PC-9 (cell line): ENCODE results near the gene TPH1. TPM values are rescaled to one million over a fixed set of nuclear protein-coding genes. Genes with fewer than 3 reads are reported as not detected.

Experiments
- BruUV-seq: library from RNA; stranded (reverse); fragments of 400-500 nt; replicated peaks from 2 replicates; lab custom pipeline; 2021; lab: Mats Ljungman, UMichigan
- CTCF ChIA-PET: fragments of 300-600 bp; sonication (Branson Sonifier 250); formaldehyde crosslinking; loops from one replicate; lab custom pipeline; 2022; ENCODE audit warnings: antibody characterized with exemption; lab: Charles Lee
- POLR2A ChIA-PET: fragments of 300-600 bp; sonication (Branson Sonifier 250); formaldehyde crosslinking; loops from one replicate; lab custom pipeline; 2022; ENCODE audit warnings: antibody characterized with exemption; ENCODE audit not compliant: unreplicated experiment; lab: Charles Lee
- DNase-seq, 2 experiments: peaks; one replicate each; pipeline versions ENCODE4 v3.0.0 to v3.0.0-alpha.2; 2015 to 2022; ENCODE audit warnings: mixed read lengths in 1 of 2
- H2AFZ ChIP-seq: fragments of 200-600 bp; sonication (generic); 2 replicates; pipeline ENCODE4 v1.8.1; 2017; ENCODE audit warnings: antibody characterized with exemption
- H3F3A ChIP-seq: fragments of 200-600 bp; sonication (generic); 2 replicates; pipeline ENCODE4 v1.8.1; 2017; ENCODE audit warnings: antibody characterized with exemption, mild to moderate bottlenecking, low read depth; ENCODE audit not compliant: insufficient read depth
- H3K27ac ChIP-seq: fragments of 200-600 bp; sonication (generic); 2 replicates; pipeline ENCODE4 v1.6.1; 2016; ENCODE audit warnings: mixed run types
- H3K27me3 ChIP-seq: fragments of 200-600 bp; sonication (generic); 2 replicates; pipeline ENCODE4 v1.6.1; 2016; ENCODE audit warnings: low read depth, mixed run types; ENCODE audit not compliant: insufficient read depth
- H3K36me3 ChIP-seq: fragments of 200-600 bp; sonication (generic); 2 replicates; pipeline ENCODE4 v1.6.1; 2016; ENCODE audit warnings: low read depth, mixed run types
- H3K4me1 ChIP-seq: fragments of 200-600 bp; sonication (generic); replicated peaks from 2 replicates; pipeline ENCODE4 v1.6.1; 2016; ENCODE audit warnings: mixed run types; ENCODE audit not compliant: insufficient read depth
- H3K4me2 ChIP-seq: fragments of 200-600 bp; sonication (generic); 2 replicates; pipeline ENCODE4 v1.6.1; 2017; ENCODE audit warnings: mixed run types
- H3K4me3 ChIP-seq: fragments of 200-600 bp; sonication (generic); 2 replicates; pipeline ENCODE4 v1.6.1; 2016; ENCODE audit warnings: mixed run types
- H3K79me2 ChIP-seq: fragments of 200-600 bp; sonication (generic); 2 replicates; pipeline ENCODE4 v1.6.1; 2017; ENCODE audit warnings: low read depth, mixed run types
- H3K9me2 ChIP-seq: fragments of 200-600 bp; sonication (generic); 2 replicates; pipeline ENCODE4 v1.8.1; 2017; ENCODE audit warnings: mild to moderate bottlenecking; ENCODE audit not compliant: insufficient read depth
- H3K9me3 ChIP-seq: fragments of 200-600 bp; sonication (generic); 2 replicates; pipeline ENCODE4 v1.8.1; 2016; ENCODE audit warnings: low read depth; ENCODE audit not compliant: insufficient read depth
- H4K20me1 ChIP-seq: fragments of 200-600 bp; sonication (generic); 2 replicates; pipeline ENCODE4 v1.8.1; 2017; ENCODE audit not compliant: insufficient read depth
- EZH2 ChIP-seq: fragments of 200-600 bp; sonication (generic); IDR thresholded peaks from 2 replicates; pipeline ENCODE4 v1.8.0; 2017; ENCODE audit warnings: antibody characterized with exemption, low read depth
- intact Hi-C: fragments of 100-400 bp; cut with micrococcal nuclease; formaldehyde crosslinking; loops from one replicate; pipeline ENCODE4 v1.10.0; 2022; ENCODE audit not compliant: unreplicated experiment
- total RNA-seq: library from RNA; stranded (reverse); gene quantifications from 2 replicates; pipeline ENCODE4 v1.2.3, GENCODE V29; 2021
- TF ChIP-seq, protein P1 (sequence below): fragments of 200-600 bp; sonication (generic); conservative IDR thresholded peaks from 2 replicates; pipeline ENCODE4 v1.6.1; 2017; ENCODE audit warnings: mixed run types, antibody characterized with exemption, mild to moderate bottlenecking, moderate library complexity

The TPH1 gene
- total RNA-seq, 1 experiment from 2014 or later: not detected

DNA sequence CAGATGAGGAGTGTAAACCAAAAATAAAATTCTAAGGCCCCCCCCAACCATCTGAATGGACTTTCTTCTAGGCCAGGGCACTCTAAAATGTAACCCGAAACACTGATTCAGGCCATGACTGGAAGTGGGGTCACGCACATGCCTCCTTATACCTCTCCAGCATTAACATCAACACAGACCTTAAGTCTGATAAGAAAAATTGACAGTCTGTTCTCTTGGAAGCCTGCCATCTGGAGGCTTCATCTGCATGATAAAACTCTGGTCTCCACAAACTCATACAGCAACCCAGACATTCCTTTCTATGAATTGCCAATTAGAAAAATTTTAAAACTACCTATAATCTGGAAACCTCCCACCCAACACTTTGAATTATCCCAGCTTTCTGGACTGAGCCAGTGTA, 29.3 kb downstream of the TPH1 start:
- BruUV-seq: no TSS peak
- no peak for TF ChIP-seq EZH2
- TF ChIP-seq, protein P1, sequence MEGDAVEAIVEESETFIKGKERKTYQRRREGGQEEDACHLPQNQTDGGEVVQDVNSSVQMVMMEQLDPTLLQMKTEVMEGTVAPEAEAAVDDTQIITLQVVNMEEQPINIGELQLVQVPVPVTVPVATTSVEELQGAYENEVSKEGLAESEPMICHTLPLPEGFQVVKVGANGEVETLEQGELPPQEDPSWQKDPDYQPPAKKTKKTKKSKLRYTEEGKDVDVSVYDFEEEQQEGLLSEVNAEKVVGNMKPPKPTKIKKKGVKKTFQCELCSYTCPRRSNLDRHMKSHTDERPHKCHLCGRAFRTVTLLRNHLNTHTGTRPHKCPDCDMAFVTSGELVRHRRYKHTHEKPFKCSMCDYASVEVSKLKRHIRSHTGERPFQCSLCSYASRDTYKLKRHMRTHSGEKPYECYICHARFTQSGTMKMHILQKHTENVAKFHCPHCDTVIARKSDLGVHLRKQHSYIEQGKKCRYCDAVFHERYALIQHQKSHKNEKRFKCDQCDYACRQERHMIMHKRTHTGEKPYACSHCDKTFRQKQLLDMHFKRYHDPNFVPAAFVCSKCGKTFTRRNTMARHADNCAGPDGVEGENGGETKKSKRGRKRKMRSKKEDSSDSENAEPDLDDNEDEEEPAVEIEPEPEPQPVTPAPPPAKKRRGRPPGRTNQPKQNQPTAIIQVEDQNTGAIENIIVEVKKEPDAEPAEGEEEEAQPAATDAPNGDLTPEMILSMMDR: no peak
- DNase-seq: no peak
- no peaks in the 10 kb centered on the region for H3K36me3 ChIP-seq
- H3K4me1 ChIP-seq: peaks cover 3% of the 10 kb centered on the region
- peaks cover 6% of the 10 kb centered on the region; the same call in 1 of the 2 replicates for H3K79me2 ChIP-seq
- H4K20me1 ChIP-seq: no peaks in the 10 kb centered on the region
- no peaks in the 10 kb centered on the region for H3K27me3 ChIP-seq
- CTCF ChIA-PET: no interaction called here
- H3K9me2 ChIP-seq: no peaks in the 10 kb centered on the region
- no peak overlapping the region for H3K27ac ChIP-seq
- H3K4me2 ChIP-seq: no peak overlapping the region
- H3K4me3 ChIP-seq: no peak overlapping the region
- no peaks in the 10 kb centered on the region for H3K9me3 ChIP-seq
- H3F3A ChIP-seq: no peaks in the 10 kb centered on the region
- POLR2A ChIA-PET: no interaction called here
- intact Hi-C loops: no loop called here
- H2AFZ ChIP-seq: no peak overlapping the region

DNA sequence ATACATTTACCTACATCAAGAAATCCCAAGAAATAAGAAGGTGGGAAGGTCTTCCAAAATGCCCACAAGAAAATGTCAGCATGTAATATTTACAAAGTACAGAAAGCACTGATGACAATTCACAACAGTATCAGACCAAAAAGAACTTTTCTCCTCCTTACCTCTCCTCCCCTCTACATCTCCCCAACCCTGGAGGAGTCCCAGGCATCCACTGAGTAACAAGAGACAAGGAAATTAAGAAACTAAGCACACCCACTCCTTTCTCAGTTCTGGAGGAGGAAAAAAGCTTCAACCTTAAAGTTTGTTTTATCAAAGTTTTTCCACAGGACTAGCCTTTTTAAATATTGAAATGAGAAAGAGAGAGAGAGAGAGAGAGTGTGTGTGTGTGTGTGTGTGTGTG, 31.2 kb downstream of the TPH1 start:
- Histone ChIP-seq H3K79me2 (peaks cover 11% of the 10 kb centered on the region; the same call in 1 of the 2 replicates), H2AFZ (no peak overlapping the region), H3K9me2 (no peaks in the 10 kb centered on the region), H3K27me3 (no peaks in the 10 kb centered on the region), H3F3A (peaks cover 3% of the 10 kb centered on the region; the same call in 1 of the 2 replicates), H3K9me3 (no peaks in the 10 kb centered on the region), H3K36me3 (no peaks in the 10 kb centered on the region), H3K4me3 (no peak overlapping the region), H4K20me1 (no peaks in the 10 kb centered on the region), H3K27ac (no peak overlapping the region), H3K4me1 (peaks cover 5% of the 10 kb centered on the region), H3K4me2 (no peak overlapping the region)
- CTCF ChIA-PET: interaction anchor here (0.6 kb wide), 2 partner anchors 619 to 824 kb away, joined by 3 to 4 read pairs; no protein-coding TSS in a partner anchor
- POLR2A ChIA-PET: no interaction called here
- no peak for TF ChIP-seq EZH2
- TF ChIP-seq, protein P1: no peak
- no TSS peak for BruUV-seq
- no peak for DNase-seq
- intact Hi-C loops: loop anchor here (5.0 kb wide), 1 partner anchor 92 kb away; the partner anchor contains the start of gene SAAL1

DNA sequence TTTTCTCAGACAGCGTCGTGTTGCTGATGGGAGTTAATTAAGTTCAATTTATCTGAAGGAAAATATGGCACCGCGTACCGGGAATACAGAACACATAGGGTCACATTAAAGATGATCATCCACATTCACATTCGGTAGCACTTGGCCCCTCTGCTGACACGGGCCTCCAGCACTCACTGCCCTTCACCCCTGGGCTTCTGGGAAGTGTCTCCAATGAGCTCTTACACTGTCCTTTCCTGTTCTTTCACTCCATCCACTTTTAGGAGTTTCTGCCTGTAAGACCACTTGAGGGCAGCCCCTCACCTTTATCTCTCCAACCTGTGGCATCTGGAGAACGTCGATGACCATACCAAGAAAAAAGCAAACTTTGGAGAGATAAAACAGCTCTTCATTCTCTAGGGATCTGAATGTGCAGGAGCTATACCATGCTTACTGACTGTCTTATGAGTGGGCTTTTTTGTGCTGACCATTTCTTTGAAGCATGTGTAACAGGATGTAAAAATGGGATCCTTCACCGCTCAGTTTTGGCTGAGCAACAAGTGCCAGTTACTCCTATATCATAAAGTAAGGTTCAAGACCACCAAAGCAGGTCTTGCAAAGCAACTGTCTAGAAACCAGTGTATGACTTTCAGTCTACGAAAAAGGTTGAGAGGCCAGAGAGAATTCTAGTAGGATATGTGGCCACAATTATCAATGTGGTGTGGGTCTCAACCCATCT, 32.1 kb downstream of the TPH1 start:
- H4K20me1 ChIP-seq: no peaks in the 10 kb centered on the region
- POLR2A ChIA-PET: interaction anchor here (0.7 kb wide), 1 partner anchor 820 kb away, joined by 3 read pairs; no protein-coding TSS in a partner anchor
- peaks cover 5% of the 10 kb centered on the region for H3K4me1 ChIP-seq
- no TSS peak for BruUV-seq
- peak overlapping the region; percentile 80 for H3K4me2 ChIP-seq
- intact Hi-C loops: loop anchor here (5.0 kb wide), 1 partner anchor 93 kb away; the partner anchor contains the start of gene SAAL1
- H2AFZ ChIP-seq: peak overlapping the region; percentile 97
- H3K9me3 ChIP-seq: no peaks in the 10 kb centered on the region
- peak overlapping the region; percentile 69 for H3K4me3 ChIP-seq
- H3K9me2 ChIP-seq: no peaks in the 10 kb centered on the region
- peaks cover 11% of the 10 kb centered on the region; the same call in 1 of the 2 replicates for H3K79me2 ChIP-seq
- H3K27me3 ChIP-seq: no peaks in the 10 kb centered on the region
- H3K27ac ChIP-seq: no peak overlapping the region
- DNase-seq: peak in 1 of 2 experiments; percentile 3
- H3F3A ChIP-seq: peaks cover 3% of the 10 kb centered on the region; the same call in 1 of the 2 replicates
- H3K36me3 ChIP-seq: no peaks in the 10 kb centered on the region
- no peak for TF ChIP-seq EZH2
- TF ChIP-seq, protein P1: no peak
- CTCF ChIA-PET: interaction anchor here (0.6 to 1.0 kb wide), 2 partner anchors 92 to 235 kb away, joined by 3 to 4 read pairs; partner anchors contain the start of gene SAA2
